8988T (cell line): Measurements from ENCODE around the gene LYSMD1.

ENCODE experiments used
- DNase-seq: peaks from one replicate; pipeline ENCODE4 v3.0.0; 2011

Gene LYSMD1

DNA sequence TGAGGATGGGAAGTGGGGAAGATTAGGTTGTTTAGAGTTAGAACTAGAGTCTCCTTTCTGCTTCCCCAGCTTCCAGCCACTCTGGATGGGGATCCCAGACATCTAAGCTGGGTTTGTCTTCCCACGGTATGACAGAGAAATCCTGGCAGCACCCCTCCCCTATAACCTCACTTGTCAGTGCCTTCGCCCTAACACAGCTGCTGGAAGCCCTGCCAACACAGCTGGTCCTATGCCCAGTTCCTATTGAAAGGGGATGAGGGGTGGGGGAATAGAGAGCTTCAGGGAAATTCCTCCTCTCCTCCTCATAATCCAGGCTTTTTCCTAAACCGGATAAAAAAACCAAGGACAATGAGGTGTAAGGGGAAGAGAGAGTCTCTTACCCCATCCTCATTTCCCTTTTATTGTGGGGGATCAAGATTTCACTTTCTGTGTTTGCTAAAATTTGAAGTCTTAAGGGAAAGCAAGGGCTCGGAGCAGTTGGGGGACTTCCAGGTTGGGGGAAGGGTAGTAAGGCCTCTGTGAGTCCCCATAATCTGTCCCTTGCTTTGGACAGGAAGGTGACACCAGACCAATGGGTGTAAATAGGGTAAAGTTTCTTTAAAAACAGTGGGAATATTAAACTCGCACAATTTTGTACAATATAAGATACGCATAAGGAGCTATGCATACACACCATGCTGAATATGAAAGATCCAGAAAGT lies 9.5 kb upstream of the LYSMD1 start:
- no peak for DNase-seq

- DNase-seq, result no peak
Observed at GRCh38 chr1:151171190-151171589, 5.5 kb upstream of the LYSMD1 start.

DNA sequence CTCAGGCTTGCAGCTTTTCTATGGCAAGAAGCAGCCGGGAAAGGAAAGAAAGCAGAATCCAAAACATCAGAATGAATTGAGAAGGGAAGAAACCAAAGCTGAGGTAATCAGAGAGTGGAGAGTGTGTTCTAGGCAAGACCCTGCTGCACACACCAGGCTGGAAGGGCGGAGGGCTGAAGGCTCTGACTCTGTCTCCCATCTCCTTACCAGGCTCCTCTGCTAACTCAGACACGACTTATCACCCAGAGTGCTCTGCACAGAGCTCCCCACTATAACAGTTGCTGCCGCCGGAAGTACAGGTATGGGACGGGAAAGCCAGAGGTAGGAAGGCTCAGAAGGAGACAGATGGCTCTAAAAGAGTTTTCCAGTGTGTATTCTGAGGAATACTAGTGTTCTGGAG lies 1.4 kb upstream of the LYSMD1 start:
- DNase-seq, result no peak

DNA sequence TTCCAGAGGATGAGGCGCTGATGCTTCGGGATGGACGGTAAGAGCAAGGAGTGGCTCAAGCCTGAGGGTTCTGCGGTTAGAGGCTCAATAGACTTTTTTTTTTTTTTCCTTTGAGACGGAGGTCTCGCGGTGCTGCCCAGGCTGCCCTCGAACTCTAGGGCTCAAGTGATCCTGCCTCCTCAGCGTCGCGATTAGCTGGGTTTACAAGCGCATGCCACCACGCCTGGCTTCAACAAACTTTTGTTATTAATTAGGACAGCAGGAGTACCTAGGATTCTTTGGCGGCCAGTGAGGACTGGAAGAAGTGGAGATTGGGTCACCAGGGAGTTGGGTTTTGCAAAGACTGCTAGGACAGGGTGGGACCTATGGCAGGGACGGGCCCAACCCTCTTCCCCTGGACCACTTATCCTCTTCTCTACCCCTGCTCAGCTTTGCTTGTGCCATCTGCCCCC lies 829 bp upstream of the LYSMD1 start:
- DNase-seq, result no peak

GRCh38 chr1:151165281-151165737 lies 393 bp downstream of the LYSMD1 start:
- DNase-seq, result no peak

DNA sequence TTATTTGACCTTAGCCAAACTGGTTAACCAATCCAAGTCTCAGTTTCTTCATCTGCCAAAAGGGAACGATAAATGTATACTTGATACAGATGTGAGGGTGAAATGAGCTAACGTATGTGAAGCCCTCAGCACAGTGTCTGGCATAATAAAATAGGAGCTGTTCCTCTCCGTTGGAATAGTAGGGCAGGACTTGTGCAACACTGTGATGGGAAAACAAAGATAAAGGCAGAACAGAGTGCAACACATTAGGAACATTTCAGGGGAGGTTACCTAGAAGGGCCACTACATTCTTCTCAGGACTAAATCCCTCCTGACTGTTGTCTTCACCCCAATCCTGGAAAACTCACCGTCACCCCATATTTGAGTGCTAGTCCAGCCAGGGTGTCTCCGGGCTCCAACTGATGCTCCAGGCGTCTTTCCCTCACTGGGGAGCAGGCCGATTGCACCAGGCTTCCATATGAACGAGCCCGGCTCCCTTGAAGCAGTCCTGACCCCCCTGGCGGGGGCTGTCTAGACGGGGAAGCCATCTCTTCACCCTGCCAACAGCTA lies 896 bp downstream of the LYSMD1 start:
- DNase-seq, result no peak

- DNase-seq, result no peak
Observed at GRCh38 chr1:151159373-151159772, 6.3 kb downstream of the LYSMD1 start.

GRCh38 chr1:151158751-151159251 lies 6.9 kb downstream of the LYSMD1 start:
- DNase-seq, result no peak

DNA sequence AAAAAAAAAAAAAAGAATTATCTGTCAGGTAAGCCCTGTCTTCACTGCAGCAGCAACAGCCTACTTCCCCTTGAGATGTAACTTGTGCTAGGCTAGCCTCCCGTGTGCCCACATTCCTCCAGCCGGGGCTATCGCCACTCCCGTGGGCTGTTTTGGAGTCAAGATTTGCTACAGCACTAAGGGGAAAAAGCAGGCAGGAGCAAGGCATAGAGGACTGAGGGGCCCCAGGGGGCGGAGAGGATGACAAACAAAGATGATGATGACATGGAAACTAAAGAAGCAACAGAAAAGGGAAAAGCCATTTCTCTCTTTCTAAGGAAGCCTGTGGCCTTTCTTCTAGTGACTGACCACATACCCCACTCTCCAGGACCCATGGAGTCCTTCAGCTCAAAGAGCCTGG lies 7.4 kb downstream of the LYSMD1 start:
- no peak for DNase-seq

DNA sequence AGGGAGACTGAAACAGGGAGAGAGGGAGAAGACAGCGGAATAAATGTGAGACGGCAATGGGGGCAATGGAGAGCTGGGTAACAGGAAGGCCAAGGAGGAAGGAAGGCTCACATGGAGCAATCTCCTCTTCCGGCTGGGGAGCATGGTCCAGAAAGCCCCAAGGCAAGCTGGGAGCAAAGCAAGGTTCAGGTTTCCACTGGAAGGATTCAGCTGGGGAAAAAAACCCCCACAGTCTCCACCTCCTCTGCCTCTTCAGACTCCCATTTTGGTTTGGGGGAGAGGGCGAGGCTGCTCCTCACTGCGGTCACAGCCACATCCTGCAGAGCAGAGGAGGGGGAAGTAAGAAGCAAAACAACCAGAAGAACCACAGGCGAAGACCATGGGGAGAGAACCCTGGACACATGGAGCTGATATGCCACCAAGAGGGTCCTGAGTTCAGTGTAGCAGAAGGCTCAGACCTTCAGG lies 8.6 kb downstream of the LYSMD1 start:
- no peak for DNase-seq

- no peak for DNase-seq
Observed at GRCh38 chr1:151156515-151156819, 9.2 kb downstream of the LYSMD1 start, which contains the start of gene TNFAIP8L2. TSS of gene TNFAIP8L2 (plus strand) at chr1:151156649. CDS start at chr1:151158698, 2,049 bp downstream.

- no peak for DNase-seq
Observed at GRCh38 chr1:151147665-151148064, 18.0 kb downstream of the LYSMD1 start.

DNA sequence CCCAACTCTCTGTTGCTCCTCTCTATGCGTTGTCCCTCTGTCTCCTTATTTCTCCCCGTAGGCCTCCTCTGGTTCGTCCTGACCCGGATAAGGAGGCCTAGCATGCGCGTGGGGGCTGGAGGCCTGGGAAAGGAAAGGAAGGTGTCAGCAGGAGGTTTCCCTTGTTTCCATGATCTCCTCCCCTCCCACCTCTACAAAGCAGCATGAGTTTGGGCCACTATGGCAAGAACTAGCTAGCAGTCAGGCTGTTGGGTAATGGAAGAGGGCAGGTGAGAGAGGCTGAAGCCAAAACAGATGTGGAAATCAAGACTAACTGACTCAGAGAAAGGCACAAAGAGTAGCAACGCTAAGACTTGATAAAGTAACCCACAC lies 18.6 kb downstream of the LYSMD1 start:
- DNase-seq, result no peak

GRCh38 chr1:151146412-151147131 lies 19.1 kb downstream of the LYSMD1 start, which contains the start of gene SEMA6C:
TSS of gene SEMA6C (minus strand) at chr1:151146631. CDS start at chr1:151142621, 4,010 bp downstream.
- peak; percentile 90 for DNase-seq

GRCh38 chr1:151146072-151146411 lies 19.7 kb downstream of the LYSMD1 start:
- DNase-seq, result no peak

- no peak for DNase-seq
Observed at GRCh38 chr1:151145304-151146071, 20.2 kb downstream of the LYSMD1 start.

GRCh38 chr1:151144474-151145303 lies 21.0 kb downstream of the LYSMD1 start:
- DNase-seq, result no peak

DNA sequence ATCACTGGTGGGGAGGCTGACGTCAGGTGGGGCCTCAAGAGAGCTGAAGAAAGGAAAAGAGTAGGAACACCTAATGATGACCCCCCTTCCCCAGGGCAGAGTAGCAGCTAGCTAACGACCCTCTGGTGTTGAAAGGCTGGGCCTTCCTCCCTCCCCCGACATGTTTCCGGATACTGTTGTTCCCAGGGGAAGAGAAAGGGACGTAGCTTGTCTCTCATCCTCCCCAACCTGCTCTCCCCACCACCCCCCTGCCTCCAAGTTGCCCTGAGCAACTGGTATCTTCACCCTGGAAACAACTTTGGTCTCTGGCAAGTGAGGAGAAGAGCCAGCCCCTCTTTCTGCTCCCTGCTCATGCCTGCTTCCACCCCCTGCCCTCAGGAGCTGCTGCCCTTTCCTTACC lies 21.7 kb downstream of the LYSMD1 start:
- DNase-seq, result no peak

GRCh38 chr1:151143057-151143435 lies 22.7 kb downstream of the LYSMD1 start:
- no peak for DNase-seq

GRCh38 chr1:151142411-151143056 lies 23.2 kb downstream of the LYSMD1 start:
- DNase-seq, result no peak

GRCh38 chr1:151137789-151138188 lies 27.9 kb downstream of the LYSMD1 start:
- no peak for DNase-seq
